Ovary (tissue), 3 donors: ENCODE results near the gene ZNF678.

Source experiments
- EP300 ChIP-seq: sonication (generic); formaldehyde crosslinking; IDR thresholded peaks from one replicate; pipeline ENCODE4 v1.6.1; 2017; ENCODE audit warnings: antibody characterized with exemption
- POLR2A ChIP-seq: fragments of 450-650 bp; IDR thresholded peaks from one replicate; pipeline ENCODE4 v1.6.1; 2017; ENCODE audit warnings: antibody characterized with exemption, mild to moderate bottlenecking, moderate library complexity
- TF ChIP-seq, protein P1 (sequence below), 3 donors: fragments of 450-650 bp in 2 of 3; fragments of 200-600 bp in 1 of 3; IDR thresholded peaks; one replicate each; pipeline versions ENCODE4 v1.5.1 to v1.8.0; 2016 to 2022; ENCODE audit warnings: antibody characterized with exemption in 3 of 3, mild to moderate bottlenecking in 1 of 3
- donor health status: DM: no; HTN: no; CAD: no.

DNA sequence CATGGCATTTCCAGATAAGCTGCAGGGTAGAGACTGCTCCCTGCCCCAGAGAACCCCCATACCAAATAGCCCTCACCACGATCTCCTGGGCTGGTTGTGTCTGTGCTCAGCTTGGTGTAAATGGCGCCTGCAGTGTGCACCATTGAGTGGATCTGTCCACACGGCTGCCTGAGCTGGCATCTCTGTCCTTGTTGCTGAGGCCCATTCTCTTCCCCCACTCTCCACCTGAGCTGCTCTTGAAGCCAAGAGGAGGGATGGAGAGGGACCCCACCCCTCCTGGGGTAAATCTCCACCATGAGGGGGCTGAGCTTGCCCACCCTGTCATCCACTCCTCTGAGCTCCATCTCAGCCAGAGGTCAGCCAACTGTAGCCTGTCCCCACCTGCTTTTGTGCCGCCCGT is 18.0 kb upstream of the ZNF678 start:
- TF ChIP-seq, protein P1, sequence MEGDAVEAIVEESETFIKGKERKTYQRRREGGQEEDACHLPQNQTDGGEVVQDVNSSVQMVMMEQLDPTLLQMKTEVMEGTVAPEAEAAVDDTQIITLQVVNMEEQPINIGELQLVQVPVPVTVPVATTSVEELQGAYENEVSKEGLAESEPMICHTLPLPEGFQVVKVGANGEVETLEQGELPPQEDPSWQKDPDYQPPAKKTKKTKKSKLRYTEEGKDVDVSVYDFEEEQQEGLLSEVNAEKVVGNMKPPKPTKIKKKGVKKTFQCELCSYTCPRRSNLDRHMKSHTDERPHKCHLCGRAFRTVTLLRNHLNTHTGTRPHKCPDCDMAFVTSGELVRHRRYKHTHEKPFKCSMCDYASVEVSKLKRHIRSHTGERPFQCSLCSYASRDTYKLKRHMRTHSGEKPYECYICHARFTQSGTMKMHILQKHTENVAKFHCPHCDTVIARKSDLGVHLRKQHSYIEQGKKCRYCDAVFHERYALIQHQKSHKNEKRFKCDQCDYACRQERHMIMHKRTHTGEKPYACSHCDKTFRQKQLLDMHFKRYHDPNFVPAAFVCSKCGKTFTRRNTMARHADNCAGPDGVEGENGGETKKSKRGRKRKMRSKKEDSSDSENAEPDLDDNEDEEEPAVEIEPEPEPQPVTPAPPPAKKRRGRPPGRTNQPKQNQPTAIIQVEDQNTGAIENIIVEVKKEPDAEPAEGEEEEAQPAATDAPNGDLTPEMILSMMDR (IDR thresholded peaks at IDR 0.05), result no peak
- TF ChIP-seq POLR2A (no peak), EP300 (no peak)
